Thyroid gland (tissue), 4 donors: ENCODE results near the gene GPR179. TPM values are rescaled to one million over a fixed set of nuclear protein-coding genes. Genes with fewer than 3 reads are reported as not detected.

ENCODE experiments used
- DNase-seq, 2 donors: peaks; one replicate each; pipeline ENCODE4 v3.0.0-alpha.2; 2019
- H3K27ac ChIP-seq, 3 donors: fragments of 200-600 bp; sonication (generic); 1 replicate in 2 of 3; 2 replicates in 1 of 3; pipeline ENCODE4 v1.5.1; 2016 to 2019; ENCODE audit warnings: mild to moderate bottlenecking in 1 of 3, moderate library complexity in 1 of 3
- H3K27me3 ChIP-seq: fragments of 200-600 bp; sonication (generic); one replicate; pipeline ENCODE4 v1.5.1; 2019
- H3K36me3 ChIP-seq, 2 donors: fragments of 200-600 bp; sonication (generic); one replicate each; pipeline ENCODE4 v1.5.1; 2016 to 2019
- H3K4me1 ChIP-seq, 2 donors: fragments of 200-600 bp; sonication (generic); one replicate each; pipeline ENCODE4 v1.5.1; 2017 to 2019
- H3K4me3 ChIP-seq, 3 donors: fragments of 200-600 bp; sonication (generic); replicated peaks in 1 of 3; 1 replicate in 2 of 3; 2 replicates in 1 of 3; pipeline ENCODE4 v1.5.1; 2016; ENCODE audit warnings: mild to moderate bottlenecking in 1 of 3
- H3K9me3 ChIP-seq: fragments of 200-600 bp; sonication (generic); one replicate; pipeline ENCODE4 v1.5.1; 2017
- CTCF ChIP-seq, 6 experiments: fragments of 200-600 bp in 3 of 6; fragments of 450-650 bp in 3 of 6; sonication (generic) in 3 of 6; IDR thresholded peaks; one replicate each; pipeline ENCODE4 v1.5.1; 2016 to 2019; ENCODE audit warnings: antibody characterized with exemption in 6 of 6, mild to moderate bottlenecking in 2 of 6, inconsistent platforms in 1 of 6, moderate library complexity in 1 of 6
- POLR2A ChIP-seq, 2 donors: fragments of 450-650 bp; IDR thresholded peaks; one replicate each; pipeline ENCODE4 v1.6.1; 2017; ENCODE audit warnings: antibody characterized with exemption in 2 of 2, mild to moderate bottlenecking in 2 of 2, moderate library complexity in 1 of 2
- WGBS, 2 donors: methylation state at CpG; one replicate each; pipeline ENCODE4 v1.1.5; 2017; 5-methylcytosine and 5-hydroxymethylcytosine counted together
- intact Hi-C: fragments of 100-400 bp; cut with DNase I; formaldehyde crosslinking; loops from one replicate; pipeline ENCODE4 v1.15.1; 2023
- total RNA-seq, 4 donors: library from RNA; depleted of rRNA; stranded (reverse); fragments of >200 nt; gene quantifications; one replicate each; pipeline ENCODE4 v1.2.3, GENCODE V29; 2016

GPR179 gene
- total RNA-seq, 4 donors from 2014 or later = under 0.01 to 0.13 TPM; not detected in 2

DNA sequence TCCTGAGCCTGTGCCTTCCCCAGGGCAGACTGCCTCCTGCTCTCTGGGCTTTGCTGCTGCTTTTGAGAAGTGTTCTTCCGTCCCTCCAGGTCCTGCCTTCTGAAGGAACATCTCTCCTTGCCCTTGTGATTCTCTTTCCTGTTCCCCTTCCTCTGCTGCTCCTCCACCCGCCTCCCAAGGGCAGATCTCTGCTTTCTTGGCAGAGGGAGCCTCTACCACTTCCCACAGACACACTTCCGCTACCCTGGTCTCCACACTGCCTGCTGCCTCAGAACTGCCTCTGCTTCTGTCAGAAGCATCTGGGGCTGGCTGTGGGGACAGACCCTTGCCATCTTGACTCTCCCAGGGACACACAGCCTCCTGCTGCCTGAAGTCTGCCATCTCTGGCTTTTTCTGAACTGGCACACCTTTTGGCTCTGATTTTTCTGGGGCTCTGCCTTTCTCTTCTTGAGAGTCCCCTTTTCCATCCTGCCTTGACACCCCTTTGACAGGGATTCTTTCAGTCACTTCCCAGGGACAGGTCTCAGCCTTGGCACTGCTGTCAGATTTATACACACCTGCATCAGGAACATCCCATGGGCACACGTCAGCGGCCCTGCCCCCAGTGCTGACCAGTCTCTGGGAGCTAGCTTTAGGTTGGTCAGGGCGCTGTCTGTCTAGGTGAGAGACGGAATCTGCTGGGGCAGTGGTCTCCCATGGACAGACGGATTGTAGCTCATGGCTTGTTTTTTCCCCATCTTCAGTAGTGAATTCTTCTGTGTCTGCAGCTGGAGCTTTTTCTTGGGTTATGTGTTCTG, 16.6 kb downstream of the GPR179 start:
- peaks cover 6 to 11% of the 10 kb centered on the region in 2 donors for H3K4me1 ChIP-seq
- H3K36me3 ChIP-seq = peaks cover 9% of the 10 kb centered on the region in 2 donors
- no peak for DNase-seq
- H3K27me3 ChIP-seq = no peaks in the 10 kb centered on the region
- intact Hi-C loops = no loop called here
- no peaks in the 10 kb centered on the region for H3K9me3 ChIP-seq
- 82 to 87% methylated on average over 8 of the region's 8 CpGs for WGBS, 2 donors
- no peak overlapping the region for H3K27ac ChIP-seq
- H3K4me3 ChIP-seq = no peak overlapping the region
- TF ChIP-seq CTCF (IDR thresholded peaks at IDR 0.05) = no peak
- TF ChIP-seq POLR2A (IDR thresholded peaks at IDR 0.05) = no peak

- WGBS, 2 donors = 29 to 41% methylated on average over 5 of the region's 5 CpGs
- peaks cover 14 to 18% of the 10 kb centered on the region in 2 donors for H3K36me3 ChIP-seq
- no peak overlapping the region for H3K4me3 ChIP-seq
- H3K27ac ChIP-seq = no peak overlapping the region
- peak in 1 of 2 donors; percentile 21 for DNase-seq
- H3K9me3 ChIP-seq = no peaks in the 10 kb centered on the region
- peaks cover 6 to 11% of the 10 kb centered on the region in 2 donors for H3K4me1 ChIP-seq
- TF ChIP-seq POLR2A (IDR thresholded peaks at IDR 0.05) (no peak), CTCF (IDR thresholded peaks at IDR 0.05) (no peak)
- H3K27me3 ChIP-seq = no peaks in the 10 kb centered on the region
- intact Hi-C loops = no loop called here
Observed at GRCh38 chr17:38325221-38325851, 18.4 kb downstream of the GPR179 start.

DNA sequence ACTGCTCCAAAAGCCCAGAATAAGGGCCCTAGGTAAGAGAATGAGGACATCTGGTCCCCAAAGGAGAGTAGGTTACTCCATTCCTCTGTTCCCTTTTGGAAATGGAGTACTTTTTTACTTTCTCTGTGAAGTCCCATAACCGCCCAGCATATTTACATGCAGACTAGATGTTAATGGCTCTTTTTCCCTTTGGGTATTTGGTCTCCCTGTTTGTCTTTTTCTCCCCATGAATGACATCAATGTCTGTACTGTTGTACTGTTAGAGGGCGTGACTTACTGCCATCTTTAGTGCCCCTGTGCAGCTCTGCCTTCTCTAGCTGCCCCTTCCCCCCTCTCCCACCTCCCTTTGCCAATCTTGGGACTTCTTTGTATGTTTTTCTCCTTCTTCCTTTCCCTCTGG, 19.0 kb downstream of the GPR179 start:
- DNase-seq = no peak
- Histone ChIP-seq H3K4me1 (peaks cover 6 to 11% of the 10 kb centered on the region in 2 donors), H3K27ac (no peak overlapping the region), H3K9me3 (no peaks in the 10 kb centered on the region), H3K27me3 (no peaks in the 10 kb centered on the region), H3K4me3 (no peak overlapping the region), H3K36me3 (peaks cover 15 to 18% of the 10 kb centered on the region in 2 donors)
- no peak for TF ChIP-seq POLR2A (IDR thresholded peaks at IDR 0.05)
- TF ChIP-seq CTCF (IDR thresholded peaks at IDR 0.05) = no peak
- intact Hi-C loops = no loop called here
- WGBS, 2 donors = 86 to 95% methylated on average over 2 of the region's 2 CpGs

DNA sequence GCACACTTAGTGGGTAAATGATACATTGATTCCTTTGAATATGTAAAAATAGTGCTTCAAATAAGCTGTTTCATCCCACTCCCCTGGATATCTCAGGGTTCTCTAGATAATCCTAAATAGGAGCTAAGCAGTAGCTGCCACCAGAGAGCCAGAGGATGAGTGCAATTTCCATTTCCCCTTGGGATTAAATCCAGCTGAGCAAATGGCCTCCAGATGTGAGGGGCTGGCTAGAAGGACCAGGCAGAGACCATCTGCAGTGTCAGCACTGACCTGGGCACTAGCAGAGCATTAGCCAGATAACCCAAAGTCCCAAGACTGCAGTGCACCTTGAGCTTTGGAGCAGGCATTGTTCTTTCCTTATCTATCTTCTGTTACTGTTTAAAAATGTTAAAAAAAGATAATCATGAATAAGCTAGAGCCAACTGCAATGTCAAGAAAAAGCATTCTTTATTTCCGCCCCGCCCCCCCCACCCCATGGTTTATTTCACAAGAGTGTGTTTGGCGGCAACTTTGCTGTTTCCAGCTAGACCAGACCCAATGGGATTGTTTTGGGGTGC, 19.5 kb downstream of the GPR179 start:
- Histone ChIP-seq H3K9me3 (no peaks in the 10 kb centered on the region), H3K4me1 (peaks cover 6 to 11% of the 10 kb centered on the region in 2 donors), H3K27ac (no peak overlapping the region), H3K4me3 (no peak overlapping the region), H3K36me3 (peaks cover 20 to 21% of the 10 kb centered on the region in 2 donors), H3K27me3 (no peaks in the 10 kb centered on the region)
- TF ChIP-seq CTCF (IDR thresholded peaks at IDR 0.05) (no peak), POLR2A (IDR thresholded peaks at IDR 0.05) (no peak)
- DNase-seq = no peak
- intact Hi-C loops = no loop called here
- WGBS, 2 donors = 86% methylated on average over 3 of the region's 3 CpGs

- DNase-seq = no peak
- TF ChIP-seq CTCF (IDR thresholded peaks at IDR 0.05) = no peak
- TF ChIP-seq POLR2A (IDR thresholded peaks at IDR 0.05) = no peak
- 94 to 100% methylated on average over 1 of the region's 1 CpG for WGBS, 2 donors
- intact Hi-C loops = no loop called here
- H3K4me1 ChIP-seq = peaks cover 6 to 11% of the 10 kb centered on the region in 2 donors
- H3K9me3 ChIP-seq = no peaks in the 10 kb centered on the region
- H3K27me3 ChIP-seq = no peaks in the 10 kb centered on the region
- peaks cover 20 to 22% of the 10 kb centered on the region in 2 donors for H3K36me3 ChIP-seq
- H3K27ac ChIP-seq = no peak overlapping the region
- H3K4me3 ChIP-seq = no peak overlapping the region
Observed at GRCh38 chr17:38322897-38323296, 20.9 kb downstream of the GPR179 start.
